A549 (cell line): Measurements from ENCODE around the gene NRN1. TPM values are rescaled to one million over a fixed set of nuclear protein-coding genes. Genes with fewer than 3 reads are reported as not detected.
A peak's percentile ranks its signal among the peaks of the same experiment; 100 is the strongest.

Source experiments
- ATAC-seq, 2 experiments: fragments of 200-7000 bp in 1 of 2; fragments of >200 bp in 1 of 2; cut with Nextera tagmentation in 1 of 2; cut with Tn5 transposase in 1 of 2; 3 replicates each; pipeline versions ENCODE4 v1.8.0 to v1.9.1; 2018 to 2020; ENCODE audit warnings: mild to moderate bottlenecking in 1 of 2, moderate library complexity in 1 of 2
- CTCF ChIA-PET: fragments of 300-600 bp; sonication (Branson Sonifier 250); formaldehyde crosslinking; extraction: SDS; loops from one replicate; lab custom pipeline; 2021; ENCODE audit warnings: antibody characterized with exemption, inconsistent platforms; lab: Yijun Ruan, JAX
- POLR2A ChIA-PET: fragments of 350-600 bp; formaldehyde crosslinking; extraction: SDS; loops from one replicate; lab custom pipeline; 2021; ENCODE audit warnings: antibody characterized with exemption, inconsistent platforms; lab: Yijun Ruan, JAX
- DNase-seq, 2 experiments: peaks; one replicate each; pipeline versions ENCODE4 v3.0.0 to v3.0.0-alpha.2; 2011 to 2016; ENCODE audit warnings: low read depth in 1 of 2, low spot score in 1 of 2
- FAIRE-seq: peaks from 2 replicates; lab custom pipeline; 2011; peaks lifted over from hg19 to GRCh38; lab: Jason Lieb, UNC
- H3K27ac ChIP-seq, 2 experiments: fragments of >200 bp; sonication (Bioruptor Twin); formaldehyde crosslinking; 3 replicates each; pipeline ENCODE4 v1.5.1; 2016 to 2017
- H3K4me1 ChIP-seq: fragments of >200 bp; sonication (Bioruptor Twin); formaldehyde crosslinking; 3 replicates; pipeline ENCODE4 v1.6.1; 2016
- H3K4me2 ChIP-seq: fragments of >200 bp; sonication (Bioruptor Twin); formaldehyde crosslinking; 3 replicates; pipeline ENCODE4 v1.6.1; 2016
- H3K4me3 ChIP-seq: fragments of >200 bp; sonication (Bioruptor Twin); formaldehyde crosslinking; 3 replicates; pipeline ENCODE4 v1.5.1; 2016
- H3K9me3 ChIP-seq: fragments of >200 bp; sonication (Bioruptor Twin); formaldehyde crosslinking; 3 replicates; pipeline ENCODE4 v1.6.1; 2016
- ATOH8 ChIP-seq: fragments of 250-450 bp; sonication (Bioruptor Pico); IDR thresholded peaks from 2 replicates; pipeline ENCODE4 v1.5.0; 2020; ENCODE audit warnings: low read depth, mild to moderate bottlenecking, moderate library complexity
- CBX2 ChIP-seq: fragments of 200-600 bp; sonication (generic); IDR thresholded peaks from 2 replicates; pipeline ENCODE4 v1.6.1; 2016; ENCODE audit warnings: low read depth, mild to moderate bottlenecking, borderline replicate concordance
- CBX8 ChIP-seq: fragments of 200-600 bp; sonication (generic); IDR thresholded peaks from 2 replicates; pipeline ENCODE4 v1.6.1; 2016
- CEBPB ChIP-seq, 2 experiments: fragments of >200 bp in 1 of 2; sonication (Bioruptor Twin) in 1 of 2; formaldehyde crosslinking in 1 of 2; IDR thresholded peaks; 2 replicates each; pipeline ENCODE4 v1.6.1; 2012 to 2016
- CTCF ChIP-seq: fragments of >200 bp; sonication (Bioruptor Twin); formaldehyde crosslinking; IDR thresholded peaks from 3 replicates; pipeline ENCODE4 v1.5.1; 2016
- EHMT2 ChIP-seq: fragments of 200-600 bp; sonication (generic); IDR thresholded peaks from 2 replicates; pipeline ENCODE4 v1.6.1; 2016; ENCODE audit warnings: antibody characterized with exemption, low read depth, mild to moderate bottlenecking, moderate library complexity
- HES2 ChIP-seq: fragments of >200 bp; sonication (Bioruptor Twin); formaldehyde crosslinking; IDR thresholded peaks from 2 replicates; pipeline ENCODE4 v1.6.1; 2016
- HEYL ChIP-seq: fragments of 250-450 bp; sonication (Bioruptor Pico); IDR thresholded peaks from 2 replicates; pipeline ENCODE4 v1.8.0; 2021; ENCODE audit warnings: mild to moderate bottlenecking, moderate library complexity
- HOXA7 ChIP-seq: fragments of 250-450 bp; sonication (Bioruptor Pico); IDR thresholded peaks from 2 replicates; pipeline ENCODE4 v1.5.0; 2020; ENCODE audit warnings: mild to moderate bottlenecking, moderate library complexity
- HOXB5 ChIP-seq: fragments of 250-450 bp; sonication (Bioruptor Pico); IDR thresholded peaks from 2 replicates; pipeline ENCODE4 v1.5.0; 2020; ENCODE audit warnings: mild to moderate bottlenecking, moderate library complexity
- JUN ChIP-seq, 2 experiments: fragments of >200 bp; sonication (Bioruptor Twin); formaldehyde crosslinking; IDR thresholded peaks; 2 replicates in 1 of 2; 3 replicates in 1 of 2; pipeline ENCODE4 v1.6.1; 2016 to 2017
- JUNB ChIP-seq: fragments of >200 bp; sonication (Bioruptor Twin); formaldehyde crosslinking; IDR thresholded peaks from 2 replicates; pipeline ENCODE4 v1.6.1; 2016
- MAZ ChIP-seq: fragments of 150-350 bp; IDR thresholded peaks from 2 replicates; pipeline ENCODE4 v1.6.1; 2014; ENCODE audit warnings: antibody characterized with exemption, low read depth, low read length, borderline replicate concordance
- MYC ChIP-seq: IDR thresholded peaks from 2 replicates; pipeline ENCODE4 v1.6.1; 2012; ENCODE audit warnings: mild to moderate bottlenecking, inconsistent platforms, low read length, improper control_type of control experiment, borderline replicate concordance
- NPAS2 ChIP-seq: fragments of 250-450 bp; sonication (Bioruptor Pico); IDR thresholded peaks from 2 replicates; pipeline ENCODE4 v1.8.0; 2022; ENCODE audit warnings: mild to moderate bottlenecking, moderate library complexity, borderline replicate concordance
- POLR2A ChIP-seq: IDR thresholded peaks from 2 replicates; pipeline ENCODE4 v1.6.1; 2012; ENCODE audit warnings: mild to moderate bottlenecking, low read length
- POLR2AphosphoS2 ChIP-seq: conservative IDR thresholded peaks from 2 replicates; pipeline ENCODE4 v1.6.1; 2012; ENCODE audit warnings: low read length, improper control_type of control experiment, inconsistent platforms
- RNF2 ChIP-seq: fragments of 200-600 bp; sonication (generic); IDR thresholded peaks from 2 replicates; pipeline ENCODE4 v1.6.1; 2016; ENCODE audit warnings: low read depth, mild to moderate bottlenecking, antibody characterized with exemption, moderate library complexity, borderline replicate concordance
- SREBF2 ChIP-seq: fragments of 450-650 bp; IDR thresholded peaks from 2 replicates; pipeline ENCODE4 v1.6.1; 2014; ENCODE audit warnings: mild to moderate bottlenecking, moderate library complexity
- ZFP36 ChIP-seq: fragments of 450-650 bp; IDR thresholded peaks from 2 replicates; pipeline ENCODE4 v1.6.1; 2014; ENCODE audit warnings: borderline replicate concordance; ENCODE audit not compliant: partially characterized antibody
- ZSCAN20 ChIP-seq: fragments of 250-450 bp; sonication (Bioruptor Pico); IDR thresholded peaks from 2 replicates; pipeline ENCODE4 v1.8.0; 2022; ENCODE audit warnings: mild to moderate bottlenecking, moderate library complexity
- WGBS: methylation state at CpG from one replicate; pipeline ENCODE4 v1.1.6; 2017; ENCODE audit errors: missing lambda C conversion rate; 5-methylcytosine and 5-hydroxymethylcytosine counted together
- polyA plus RNA-seq, 4 experiments: library from polyadenylated mRNA; depleted of rRNA in 3 of 4; stranded (reverse); fragments of >200 nt; fragmentation: RNase III in 1 of 4; extraction: RNeasy Plus Mini Kit Qiagen cat#74134 plus additional on column Dnase treatment in 1 of 4; gene quantifications; 2 replicates in 3 of 4; 3 replicates in 1 of 4; pipeline ENCODE4 v1.2.3, GENCODE V29; 2011 to 2017
- TF ChIP-seq, protein P1 (sequence below): fragments of 450-650 bp; IDR thresholded peaks from 2 replicates; pipeline ENCODE4 v1.6.1; 2014; ENCODE audit warnings: antibody characterized with exemption

NRN1 gene
- polyA plus RNA-seq, 2 of the 4 experiments (the other 2 are of a cell fraction): 0.35 to 0.39 TPM

- FAIRE-seq: no peak
- POLR2A ChIA-PET: no interaction called here
- Histone ChIP-seq H3K4me1 (peaks cover 6% of the 10 kb centered on the region; the same call in 1 of the 3 replicates), H3K9me3 (no peaks in the 10 kb centered on the region)
- WGBS: 66% methylated on average over 36 of the region's 37 CpGs
- DNase-seq: no peak
- TF ChIP-seq HES2 (no peak), RNF2 (peak; percentile 48; the same call in 1 of the 2 replicates), POLR2A (no peak), POLR2AphosphoS2 (no peak)
- TF ChIP-seq, all 56 proteins: peak for 1
- H3K27ac ChIP-seq: no peak overlapping the region
- ATAC-seq: no peak
- CTCF ChIA-PET: no interaction called here
- peak overlapping the region; percentile 77 for H3K4me2 ChIP-seq
- H3K4me3 ChIP-seq: peak overlapping the region; percentile 39; the same call in 2 of the 3 replicates
Observed at GRCh38 chr6:6004390-6004995, 2.2 kb downstream of the NRN1 start.

DNA sequence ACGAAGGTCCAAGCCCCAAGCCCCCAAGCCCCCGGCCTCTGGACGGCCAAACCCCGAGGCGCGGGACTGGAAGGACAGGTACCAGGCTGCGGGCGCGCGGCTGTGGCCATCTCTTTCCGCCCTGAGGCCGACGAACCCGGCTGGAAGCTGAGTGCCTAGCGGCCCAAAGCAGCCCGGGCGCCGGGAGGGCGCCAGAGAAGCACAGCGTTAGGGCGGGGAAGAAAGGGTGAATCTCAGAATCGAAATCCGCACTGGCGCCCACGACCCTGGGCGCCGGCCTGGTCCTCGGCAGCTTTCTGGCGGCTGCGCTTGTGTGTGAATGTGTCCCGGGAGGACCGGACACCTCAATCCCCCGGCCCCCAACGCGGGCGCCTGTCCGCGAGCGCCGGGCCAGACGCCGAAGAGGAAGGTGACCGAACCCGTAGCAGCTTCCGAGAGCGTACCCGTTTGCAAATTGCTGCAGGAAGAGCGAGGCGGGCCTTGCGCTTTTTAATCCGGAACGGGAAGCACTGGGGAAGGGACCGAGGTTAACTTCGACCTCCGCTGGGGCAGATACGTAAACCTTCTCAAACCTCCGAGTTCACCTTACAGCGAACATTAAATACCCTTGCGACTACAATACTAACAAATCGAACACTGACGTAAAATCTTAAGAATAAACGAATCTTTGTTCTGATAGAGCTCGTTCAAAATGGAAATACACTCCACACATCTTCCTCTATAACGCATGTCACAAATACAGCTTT lies 2.9 kb downstream of the NRN1 start:
- ATAC-seq (peak; percentile 22 to 55; a peak in 4 of 6 replicates), DNase-seq (no peak), FAIRE-seq (no peak)
- WGBS: 61% methylated on average over 29 of the region's 64 CpGs
- POLR2A ChIA-PET: no interaction called here
- Histone ChIP-seq H3K9me3 (no peaks in the 10 kb centered on the region), H3K4me3 (peak overlapping the region; percentile 39), H3K4me1 (peaks cover 6% of the 10 kb centered on the region; the same call in 1 of the 3 replicates), H3K27ac (peak overlapping the region in 1 of 2 experiments; percentile 59; a peak in 3 of 6 replicates), H3K4me2 (peak overlapping the region; percentile 77)
- CTCF ChIA-PET: no interaction called here
- TF ChIP-seq CBX8 (peak; percentile 61; the same call in 1 of the 2 replicates), HOXB5 (CRISPR knock-in tag) (no peak), SREBF2 (no peak)

- Histone ChIP-seq H3K4me2 (peak overlapping the region; percentile 77), H3K9me3 (no peaks in the 10 kb centered on the region), H3K4me3 (peak overlapping the region; percentile 39), H3K27ac (peak overlapping the region in 1 of 2 experiments; percentile 59; a peak in 2 of 6 replicates), H3K4me1 (peaks cover 3% of the 10 kb centered on the region; the same call in 1 of the 3 replicates)
- DNase-seq (no peak), ATAC-seq (peak; percentile 5 to 29; a peak in 3 of 6 replicates), FAIRE-seq (no peak)
- no peak for TF ChIP-seq CTCF
- TF ChIP-seq JUNB: no peak
- no peak for TF ChIP-seq NPAS2 (CRISPR knock-in tag)
- no peak for TF ChIP-seq HOXB5 (CRISPR knock-in tag)
- no peak for TF ChIP-seq SREBF2
- no peak for TF ChIP-seq CBX8
- TF ChIP-seq JUN (IDR thresholded peaks at IDR 0.05): no peak
- TF ChIP-seq CBX2: no peak
- no peak for TF ChIP-seq POLR2A
- WGBS: 56% methylated on average over 41 of the region's 48 CpGs
- ChIA-PET POLR2A (no interaction called here), CTCF (no interaction called here)
Observed at GRCh38 chr6:6002848-6003620, 3.7 kb downstream of the NRN1 start.

GRCh38 chr6:6002005-6002847 lies 4.5 kb downstream of the NRN1 start:
- H3K27ac ChIP-seq: no peak overlapping the region
- no peak overlapping the region for H3K4me2 ChIP-seq
- no peaks in the 10 kb centered on the region for H3K4me1 ChIP-seq
- ChIA-PET CTCF (interaction anchor here (0.8 kb wide), 1 partner anchor 531 kb away, joined by 3 read pairs; no protein-coding TSS in a partner anchor), POLR2A (no interaction called here)
- WGBS: 76% methylated on average over 33 of the region's 57 CpGs
- no peak for FAIRE-seq
- DNase-seq: no peak
- ATAC-seq: no peak
- H3K9me3 ChIP-seq: no peaks in the 10 kb centered on the region
- no peak overlapping the region for H3K4me3 ChIP-seq
- TF ChIP-seq, protein P1, sequence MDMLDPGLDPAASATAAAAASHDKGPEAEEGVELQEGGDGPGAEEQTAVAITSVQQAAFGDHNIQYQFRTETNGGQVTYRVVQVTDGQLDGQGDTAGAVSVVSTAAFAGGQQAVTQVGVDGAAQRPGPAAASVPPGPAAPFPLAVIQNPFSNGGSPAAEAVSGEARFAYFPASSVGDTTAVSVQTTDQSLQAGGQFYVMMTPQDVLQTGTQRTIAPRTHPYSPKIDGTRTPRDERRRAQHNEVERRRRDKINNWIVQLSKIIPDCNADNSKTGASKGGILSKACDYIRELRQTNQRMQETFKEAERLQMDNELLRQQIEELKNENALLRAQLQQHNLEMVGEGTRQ: no peak
- TF ChIP-seq MYC: no peak
- no peak for TF ChIP-seq ATOH8
- TF ChIP-seq EHMT2: no peak
- no peak for TF ChIP-seq HOXA7 (CRISPR knock-in tag)
- no peak for TF ChIP-seq CEBPB (IDR thresholded peaks at IDR 0.05)
- TF ChIP-seq JUNB: no peak
- TF ChIP-seq MAZ: no peak
- no peak for TF ChIP-seq ZSCAN20 (CRISPR knock-in tag)
- no peak for TF ChIP-seq HEYL (CRISPR knock-in tag)
- no peak for TF ChIP-seq ZFP36
